ENCODE results near the gene PPP1R12C. TPM values are rescaled to one million over a fixed set of nuclear protein-coding genes. Genes with fewer than 3 reads are reported as not detected.

Gene PPP1R12C
- polyA plus RNA-seq, 3 donors = 61.3 to 158 (median 123) TPM

- H3K27ac ChIP-seq (ENCODE audit: low read depth, low read length) = no peak within 1 kb of the TSS
- 11 to 20% (median 11%) methylated on average over 17 to 18 of the region's 18 CpGs for WGBS, 3 donors
Measured at GRCh38 chr19:55149078-55150003, 31.9 kb upstream of the PPP1R12C start, which contains the start of gene TNNT1. TNNT1 (minus strand) TSS chr19:55149206; CDS start chr19:55147157, 2,049 bp downstream.

- 30 to 39% (median 32%) methylated on average over 8 to 9 of the region's 9 CpGs for WGBS, 3 donors
- no peak overlapping the region for H3K27ac ChIP-seq (ENCODE audit: low read depth, low read length)
Measured at GRCh38 chr19:55147545-55148251, 30.3 kb upstream of the PPP1R12C start.

GRCh38 chr19:55146705-55147273, 29.4 kb upstream of the PPP1R12C start:
- 0 to 5% (median 3%) methylated on average over 20 to 27 of the region's 27 CpGs for WGBS, 3 donors
- H3K27ac ChIP-seq (ENCODE audit: low read depth, low read length) = no peak overlapping the region

- H3K27ac ChIP-seq (ENCODE audit: low read depth, low read length) = no peak overlapping the region
- 0 to 2% (median 1%) methylated on average over 15 to 32 of the region's 41 CpGs for WGBS, 3 donors
Measured at GRCh38 chr19:55146078-55146704, 28.8 kb upstream of the PPP1R12C start.

GRCh38 chr19:55145232-55145631, 27.8 kb upstream of the PPP1R12C start:
- 13 to 18% (median 18%) methylated on average over 3 of the region's 3 CpGs for WGBS, 3 donors
- H3K27ac ChIP-seq (ENCODE audit: low read depth, low read length) = no peak overlapping the region

GRCh38 chr19:55141696-55142095, 24.3 kb upstream of the PPP1R12C start:
- H3K27ac ChIP-seq (ENCODE audit: low read depth, low read length) = no peak overlapping the region
- WGBS, 3 donors = 22 to 28% (median 23%) methylated on average over 21 of the region's 21 CpGs

GRCh38 chr19:55137915-55138314, 20.5 kb upstream of the PPP1R12C start:
- H3K27ac ChIP-seq (ENCODE audit: low read depth, low read length) = no peak overlapping the region
- WGBS, 3 donors = 44 to 51% (median 48%) methylated on average over 7 to 9 of the region's 9 CpGs

GRCh38 chr19:55136399-55137102, 19.1 kb upstream of the PPP1R12C start:
- no peak overlapping the region for H3K27ac ChIP-seq (ENCODE audit: low read depth, low read length)
- WGBS, 3 donors = 63 to 83% (median 78%) methylated on average over 17 of the region's 17 CpGs

GRCh38 chr19:55134736-55135135, 17.3 kb upstream of the PPP1R12C start:
- 16 to 19% (median 17%) methylated on average over 1 to 2 of the region's 3 CpGs for WGBS, 3 donors
- H3K27ac ChIP-seq (ENCODE audit: low read depth, low read length) = no peak overlapping the region

GRCh38 chr19:55133639-55134444, 16.4 kb upstream of the PPP1R12C start:
- WGBS, 3 donors = 53 to 65% (median 65%) methylated on average over 20 to 25 of the region's 25 CpGs
- no peak overlapping the region for H3K27ac ChIP-seq (ENCODE audit: low read depth, low read length)

GRCh38 chr19:55132453-55133129, 15.2 kb upstream of the PPP1R12C start:
- 45 to 50% (median 46%) methylated on average over 14 of the region's 14 CpGs for WGBS, 3 donors
- no peak overlapping the region for H3K27ac ChIP-seq (ENCODE audit: low read depth, low read length)

- no peak overlapping the region for H3K27ac ChIP-seq (ENCODE audit: low read depth, low read length)
- 77 to 89% (median 85%) methylated on average over 16 of the region's 16 CpGs for WGBS, 3 donors
Measured at GRCh38 chr19:55131421-55131820, 14.0 kb upstream of the PPP1R12C start.

GRCh38 chr19:55119053-55119452, 1.6 kb upstream of the PPP1R12C start:
- WGBS, 3 donors = 68 to 81% (median 76%) methylated on average over 14 of the region's 14 CpGs
- no peak overlapping the region for H3K27ac ChIP-seq (ENCODE audit: low read depth, low read length)

GRCh38 chr19:55118401-55118991, 1.1 kb upstream of the PPP1R12C start:
- WGBS, 3 donors = 18 to 27% (median 21%) methylated on average over 22 of the region's 22 CpGs
- H3K27ac ChIP-seq (ENCODE audit: low read depth, low read length) = no peak overlapping the region

GRCh38 chr19:55117663-55118391, 390 bp upstream of the PPP1R12C start:
- H3K27ac ChIP-seq (ENCODE audit: low read depth, low read length) = no peak overlapping the region
- WGBS, 3 donors = 0 to 1% (median 1%) methylated on average over 36 to 44 of the region's 44 CpGs

Data from adipose tissue (tissue), 3 donors.